ENCODE results near the gene PIGQ. TPM values are rescaled to one million over a fixed set of nuclear protein-coding genes. Genes with fewer than 3 reads are reported as not detected.

Gene PIGQ
- total and polyA plus RNA-seq, 2 of the 8 experiments (the other 6 are each of a cell fraction or from before 2014, with no cell fraction given), result 36.0 to 49.2 TPM

GRCh38 chr16:521381-522210 is 48.2 kb upstream of the PIGQ start:
- H3K56ac ChIP-seq (replicated peaks; ENCODE audit: insufficient read length, low read depth, low read length), result no peak overlapping the region
- H3K9me3 ChIP-seq (ENCODE audit: insufficient read depth in 2 of 2, low read depth in 1 of 2, low read length in 1 of 2), result no peaks in the 10 kb centered on the region
- FAIRE-seq (no peak), DNase-seq (ENCODE audit: low read depth in 1 of 2, low spot score in 2 of 2) (peak in 1 of 2 experiments; percentile 92)
- H3K4me2 ChIP-seq (ENCODE audit: insufficient read depth in 1 of 2, low read depth in 2 of 2, low read length in 2 of 2), result no peak overlapping the region
- H3K4ac ChIP-seq (replicated peaks; ENCODE audit: insufficient read length, low read depth, low read length), result no peak overlapping the region
- no peak overlapping the region for H2BK12ac ChIP-seq (ENCODE audit: low read depth, low read length)
- peak overlapping the region; percentile 24; the same call in 1 of the 2 replicates for H3K18ac ChIP-seq (ENCODE audit: extremely low read depth, low read length)
- no peak overlapping the region for H3K9ac ChIP-seq (replicated peaks in 1 of 4; ENCODE audit: extremely low read depth in 1 of 4, low read depth in 3 of 4, low read length in 3 of 4)
- peaks cover 0 to 7% of the 10 kb centered on the region in 2 experiments; a peak in 1 of 4 replicates for H3K79me2 ChIP-seq (ENCODE audit: control insufficient read depth in 1 of 2, insufficient read depth in 2 of 2, low read length in 2 of 2)
- no peak overlapping the region for H3K23ac ChIP-seq (ENCODE audit: insufficient read length)
- no peak overlapping the region for H2BK5ac ChIP-seq (ENCODE audit: low read depth, low read length)
- H2AK5ac ChIP-seq (ENCODE audit: low read depth, low read length), result no peak overlapping the region
- H2BK120ac ChIP-seq (replicated peaks; ENCODE audit: low read depth, low read length), result no peak overlapping the region
- H2AFZ ChIP-seq (ENCODE audit: low read length), result no peak overlapping the region
- no peak overlapping the region for H2BK20ac ChIP-seq (ENCODE audit: low read length)
- peaks cover 4 to 13% of the 10 kb centered on the region in 2 experiments for H4K20me1 ChIP-seq (replicated peaks in 1 of 2; ENCODE audit: control insufficient read depth in 1 of 2, insufficient read depth in 2 of 2, low read length in 2 of 2)
- H3K23me2 ChIP-seq (ENCODE audit: low read depth, low read length), result peaks cover 2% of the 10 kb centered on the region; the same call in 1 of the 2 replicates
- no peak overlapping the region for H4K5ac ChIP-seq (ENCODE audit: insufficient read length, low read depth, low read length)
- no peaks in the 10 kb centered on the region for H3K79me1 ChIP-seq (ENCODE audit: low read depth, low read length)
- 80% methylated on average over 34 of the region's 34 CpGs; no CpG with 5 or more reads in 1 of the 2 experiments for WGBS, 2 experiments (ENCODE audit: extremely low coverage in 1 of 2, insufficient coverage in 1 of 2, insufficient read length in 1 of 2, insufficient replicate concordance in 2 of 2, low coverage in 1 of 2, low lambda C conversion rate in 2 of 2, missing lambda C conversion rate in 1 of 2)
- no peak overlapping the region for H2BK15ac ChIP-seq (ENCODE audit: low read length)
- H3K4me1 ChIP-seq (replicated peaks in 1 of 4; ENCODE audit: control insufficient read depth in 3 of 4, insufficient read depth in 4 of 4, low read length in 3 of 4), result peaks cover 0 to 12% (median 7%) of the 10 kb centered on the region in 4 experiments; a peak in 5 of 7 replicates
- H4K91ac ChIP-seq (replicated peaks; ENCODE audit: insufficient read length, low read length), result no peak overlapping the region
- ChIA-PET CTCF (ENCODE audit: partially characterized antibody) (interaction anchor here (1.1 to 3.7 kb wide), 13 partner anchors 12 to 117 kb away, joined by 3 to 12 read pairs (median 4); no protein-coding TSS in a partner anchor), POLR2A (ENCODE audit: partially characterized antibody) (interaction anchor here (1.2 to 1.6 kb wide), 2 partner anchors 26 to 120 kb away, joined by 3 to 5 read pairs; partner anchors contain the start of gene DECR2)
- peaks cover 0 to 4% (median 1%) of the 10 kb centered on the region in 4 experiments; a peak in 3 of 8 replicates for H3K36me3 ChIP-seq (ENCODE audit: control insufficient read depth in 2 of 4, insufficient read depth in 4 of 4, low read length in 3 of 4)
- H3K27ac ChIP-seq (ENCODE audit: low read depth, low read length), result no peak overlapping the region
- peak overlapping the region; percentile 57 for H4K8ac ChIP-seq (ENCODE audit: extremely low read depth, insufficient read depth, low read length)
- H3K27me3 ChIP-seq (replicated peaks in 1 of 4; ENCODE audit: control insufficient read depth in 3 of 4, extremely low read depth in 1 of 4, insufficient read depth in 3 of 4, low read length in 3 of 4), result no peaks in the 10 kb centered on the region
- H3K4me3 ChIP-seq (ENCODE audit: extremely low read depth in 1 of 4, insufficient read depth in 2 of 4, low read depth in 3 of 4, low read length in 4 of 4), result no peak overlapping the region
- no peak overlapping the region for H3K14ac ChIP-seq (ENCODE audit: insufficient read length)
- TF ChIP-seq TBP (IDR thresholded peaks at IDR 0.05; ENCODE audit: low read depth, low read length) (no peak), NRF1 (IDR thresholded peaks at IDR 0.05; ENCODE audit: low read depth, low read length) (no peak), SIX5 (IDR thresholded peaks at IDR 0.05; ENCODE audit: low read depth, low read length) (no peak), RAD21 (IDR thresholded peaks at IDR 0.05 in 1 of 2, conservative IDR thresholded peaks at IDR 0.05 in 1 of 2; ENCODE audit: low read depth in 2 of 2, low read length in 2 of 2) (peak; percentile 74 to 80), SP4 (IDR thresholded peaks at IDR 0.05; ENCODE audit: low read length) (no peak), BRCA1 (IDR thresholded peaks at IDR 0.05; ENCODE audit: low read depth, low read length) (no peak), EGR1 (IDR thresholded peaks at IDR 0.05; ENCODE audit: borderline replicate concordance, low read depth, low read length) (no peak)
- TF ChIP-seq, protein P1, sequence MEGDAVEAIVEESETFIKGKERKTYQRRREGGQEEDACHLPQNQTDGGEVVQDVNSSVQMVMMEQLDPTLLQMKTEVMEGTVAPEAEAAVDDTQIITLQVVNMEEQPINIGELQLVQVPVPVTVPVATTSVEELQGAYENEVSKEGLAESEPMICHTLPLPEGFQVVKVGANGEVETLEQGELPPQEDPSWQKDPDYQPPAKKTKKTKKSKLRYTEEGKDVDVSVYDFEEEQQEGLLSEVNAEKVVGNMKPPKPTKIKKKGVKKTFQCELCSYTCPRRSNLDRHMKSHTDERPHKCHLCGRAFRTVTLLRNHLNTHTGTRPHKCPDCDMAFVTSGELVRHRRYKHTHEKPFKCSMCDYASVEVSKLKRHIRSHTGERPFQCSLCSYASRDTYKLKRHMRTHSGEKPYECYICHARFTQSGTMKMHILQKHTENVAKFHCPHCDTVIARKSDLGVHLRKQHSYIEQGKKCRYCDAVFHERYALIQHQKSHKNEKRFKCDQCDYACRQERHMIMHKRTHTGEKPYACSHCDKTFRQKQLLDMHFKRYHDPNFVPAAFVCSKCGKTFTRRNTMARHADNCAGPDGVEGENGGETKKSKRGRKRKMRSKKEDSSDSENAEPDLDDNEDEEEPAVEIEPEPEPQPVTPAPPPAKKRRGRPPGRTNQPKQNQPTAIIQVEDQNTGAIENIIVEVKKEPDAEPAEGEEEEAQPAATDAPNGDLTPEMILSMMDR (IDR thresholded peaks at IDR 0.05; ENCODE audit: control extremely low read depth in 1 of 3, insufficient read depth in 1 of 3, low read depth in 1 of 3, low read length in 3 of 3), result peak; percentile 75 to 83 (median 76)
- TF ChIP-seq, protein P2, sequence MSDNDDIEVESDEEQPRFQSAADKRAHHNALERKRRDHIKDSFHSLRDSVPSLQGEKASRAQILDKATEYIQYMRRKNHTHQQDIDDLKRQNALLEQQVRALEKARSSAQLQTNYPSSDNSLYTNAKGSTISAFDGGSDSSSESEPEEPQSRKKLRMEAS (IDR thresholded peaks at IDR 0.05), result no peak

Data from H1 (cell line).